Measurements from ENCODE around the gene VWF.

VWF gene

GRCh38 chr12:6099316-6099715 lies 25.2 kb downstream of the VWF start:
- no peak for DNase-seq

- DNase-seq: no peak
These were observed 27.1 kb downstream of the VWF start for GRCh38 chr12:6097411-6097810.

GRCh38 chr12:6096527-6096926 lies 27.9 kb downstream of the VWF start:
- DNase-seq: no peak

GRCh38 chr12:6095269-6095668 lies 29.2 kb downstream of the VWF start:
- DNase-seq: no peak

GRCh38 chr12:6093764-6094163 lies 30.7 kb downstream of the VWF start:
- no peak for DNase-seq

- DNase-seq: no peak
These were observed 31.4 kb downstream of the VWF start for GRCh38 chr12:6092784-6093722.

- no peak for DNase-seq
These were observed 32.5 kb downstream of the VWF start for GRCh38 chr12:6091786-6092566.

GRCh38 chr12:6090803-6091202 lies 33.7 kb downstream of the VWF start:
- no peak for DNase-seq

GRCh38 chr12:6088921-6089747 lies 35.3 kb downstream of the VWF start:
- DNase-seq: no peak

- DNase-seq: no peak
These were observed 38.2 kb downstream of the VWF start for GRCh38 chr12:6086316-6086715.

- no peak for DNase-seq
These were observed 38.6 kb downstream of the VWF start for GRCh38 chr12:6085841-6086240.

- DNase-seq: no peak
These were observed 39.5 kb downstream of the VWF start for GRCh38 chr12:6084969-6085450.

GRCh38 chr12:6084261-6084968 lies 40.1 kb downstream of the VWF start:
- DNase-seq: no peak

- no peak for DNase-seq
These were observed 40.9 kb downstream of the VWF start for GRCh38 chr12:6083601-6084000.

GRCh38 chr12:6082613-6083012 lies 41.9 kb downstream of the VWF start:
- DNase-seq: no peak

- DNase-seq: no peak
These were observed 44.1 kb downstream of the VWF start for GRCh38 chr12:6080149-6081045.

GRCh38 chr12:6078398-6079096 lies 45.9 kb downstream of the VWF start:
- DNase-seq: no peak

GRCh38 chr12:6077692-6078083 lies 46.8 kb downstream of the VWF start:
- no peak for DNase-seq

GRCh38 chr12:6076776-6077691 lies 47.4 kb downstream of the VWF start:
- no peak for DNase-seq

Measured in OCI-M1 (cell line).